Thyroid gland (tissue), 4 donors: ENCODE results near the gene SYTL3. TPM values are rescaled to one million over a fixed set of nuclear protein-coding genes. Genes with fewer than 3 reads are reported as not detected.
A peak's percentile ranks its signal among the peaks of the same experiment; 100 is the strongest.

Source experiments
- DNase-seq, 2 donors: peaks; one replicate each; pipeline ENCODE4 v3.0.0-alpha.2; 2019
- H3K27ac ChIP-seq, 3 donors: fragments of 200-600 bp; sonication (generic); 1 replicate in 2 of 3; 2 replicates in 1 of 3; pipeline ENCODE4 v1.5.1; 2016 to 2019; ENCODE audit warnings: mild to moderate bottlenecking in 1 of 3, moderate library complexity in 1 of 3
- H3K27me3 ChIP-seq: fragments of 200-600 bp; sonication (generic); one replicate; pipeline ENCODE4 v1.5.1; 2019
- H3K36me3 ChIP-seq, 2 donors: fragments of 200-600 bp; sonication (generic); one replicate each; pipeline ENCODE4 v1.5.1; 2016 to 2019
- H3K4me1 ChIP-seq, 2 donors: fragments of 200-600 bp; sonication (generic); one replicate each; pipeline ENCODE4 v1.5.1; 2017 to 2019
- H3K4me3 ChIP-seq, 3 donors: fragments of 200-600 bp; sonication (generic); replicated peaks in 1 of 3; 1 replicate in 2 of 3; 2 replicates in 1 of 3; pipeline ENCODE4 v1.5.1; 2016; ENCODE audit warnings: mild to moderate bottlenecking in 1 of 3
- H3K9me3 ChIP-seq: fragments of 200-600 bp; sonication (generic); one replicate; pipeline ENCODE4 v1.5.1; 2017
- CTCF ChIP-seq, 6 experiments: fragments of 200-600 bp in 3 of 6; fragments of 450-650 bp in 3 of 6; sonication (generic) in 3 of 6; IDR thresholded peaks; one replicate each; pipeline ENCODE4 v1.5.1; 2016 to 2019; ENCODE audit warnings: antibody characterized with exemption in 6 of 6, mild to moderate bottlenecking in 2 of 6, inconsistent platforms in 1 of 6, moderate library complexity in 1 of 6
- POLR2A ChIP-seq, 2 donors: fragments of 450-650 bp; IDR thresholded peaks; one replicate each; pipeline ENCODE4 v1.6.1; 2017; ENCODE audit warnings: antibody characterized with exemption in 2 of 2, mild to moderate bottlenecking in 2 of 2, moderate library complexity in 1 of 2
- WGBS, 2 donors: methylation state at CpG; one replicate each; pipeline ENCODE4 v1.1.5; 2017; 5-methylcytosine and 5-hydroxymethylcytosine counted together
- intact Hi-C: fragments of 100-400 bp; cut with DNase I; formaldehyde crosslinking; loops from one replicate; pipeline ENCODE4 v1.15.1; 2023
- total RNA-seq, 4 donors: library from RNA; depleted of rRNA; stranded (reverse); fragments of >200 nt; gene quantifications; one replicate each; pipeline ENCODE4 v1.2.3, GENCODE V29; 2016

The SYTL3 gene
- total RNA-seq, 4 donors from 2014 or later = 16.9 to 33.0 (median 24.4) TPM

DNA sequence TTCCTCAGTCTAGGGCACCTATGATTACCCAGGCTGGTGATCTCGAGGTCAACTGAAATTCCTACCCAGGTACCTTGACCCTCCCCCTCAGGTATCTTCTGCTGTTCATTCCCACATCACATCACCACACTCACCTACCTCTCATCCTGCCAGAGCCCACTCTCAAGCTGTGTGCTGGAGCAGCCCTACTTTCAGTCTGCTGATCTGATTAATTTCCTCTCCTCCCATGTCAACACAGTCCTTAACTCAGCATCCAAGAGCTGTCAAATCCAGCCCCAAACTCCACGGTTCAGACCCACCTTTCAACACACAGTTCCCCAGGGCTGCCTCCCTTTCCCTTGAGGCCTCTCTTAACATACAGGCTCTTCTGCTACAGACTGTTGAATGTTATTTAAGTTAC lies 126.9 kb downstream of the SYTL3 start:
- intact Hi-C loops = no loop called here
- TF ChIP-seq POLR2A (IDR thresholded peaks at IDR 0.05) (no peak), CTCF (IDR thresholded peaks at IDR 0.05) (no peak)
- H3K27ac ChIP-seq = peak overlapping the region in 1 of 3 donors; percentile 32
- WGBS, 2 donors = 88% methylated on average over 2 of the region's 2 CpGs
- no peaks in the 10 kb centered on the region for H3K9me3 ChIP-seq
- peaks cover 20 to 21% of the 10 kb centered on the region in 2 donors for H3K4me1 ChIP-seq
- H3K36me3 ChIP-seq = peaks cover 41 to 47% of the 10 kb centered on the region in 2 donors
- no peaks in the 10 kb centered on the region for H3K27me3 ChIP-seq
- no peak overlapping the region for H3K4me3 ChIP-seq
- no peak for DNase-seq

- WGBS, 2 donors = 92 to 100% methylated on average over 3 of the region's 3 CpGs
Observed at GRCh38 chr6:158777510-158777909, 127.7 kb downstream of the SYTL3 start.

GRCh38 chr6:158778005-158778527 lies 128.2 kb downstream of the SYTL3 start:
- Histone ChIP-seq H3K4me1 (peaks cover 25 to 29% of the 10 kb centered on the region in 2 donors), H3K27ac (peak overlapping the region in 1 of 3 donors; percentile 4), H3K4me3 (no peak overlapping the region), H3K27me3 (no peaks in the 10 kb centered on the region), H3K9me3 (no peaks in the 10 kb centered on the region), H3K36me3 (peaks cover 44 to 47% of the 10 kb centered on the region in 2 donors)
- no peak for TF ChIP-seq POLR2A (IDR thresholded peaks at IDR 0.05)
- no peak for TF ChIP-seq CTCF (IDR thresholded peaks at IDR 0.05)
- WGBS, 2 donors = 55 to 94% methylated on average over 6 of the region's 6 CpGs
- intact Hi-C loops = no loop called here
- peak in 1 of 2 donors; percentile 73 for DNase-seq

More at GRCh38 chr6:158777510-158777909, 127.7 kb downstream of the SYTL3 start:
- Histone ChIP-seq H3K27ac (peak overlapping the region in 1 of 3 donors; percentile 32), H3K36me3 (peaks cover 41 to 47% of the 10 kb centered on the region in 2 donors), H3K9me3 (no peaks in the 10 kb centered on the region), H3K4me1 (peaks cover 25 to 29% of the 10 kb centered on the region in 2 donors), H3K4me3 (no peak overlapping the region), H3K27me3 (no peaks in the 10 kb centered on the region)
- TF ChIP-seq CTCF (IDR thresholded peaks at IDR 0.05) (no peak), POLR2A (IDR thresholded peaks at IDR 0.05) (no peak)
- DNase-seq = no peak
- intact Hi-C loops = no loop called here

- Histone ChIP-seq H3K36me3 (peaks cover 41 to 45% of the 10 kb centered on the region in 2 donors), H3K27me3 (no peaks in the 10 kb centered on the region), H3K4me3 (no peak overlapping the region), H3K4me1 (peaks cover 40 to 47% of the 10 kb centered on the region in 2 donors), H3K27ac (peak overlapping the region; percentile 93 to 97 (median 93)), H3K9me3 (no peaks in the 10 kb centered on the region)
- peak in 1 of 2 donors; percentile 3 for DNase-seq
- intact Hi-C loops = no loop called here
- 73 to 76% methylated on average over 7 of the region's 7 CpGs for WGBS, 2 donors
- TF ChIP-seq CTCF (IDR thresholded peaks at IDR 0.05) = no peak
- peak in 1 of 2 donors; percentile 10 for TF ChIP-seq POLR2A (IDR thresholded peaks at IDR 0.05)
Observed at GRCh38 chr6:158780246-158780884, 130.5 kb downstream of the SYTL3 start.
